ENCODE measurements around the gene EFEMP2. TPM values are rescaled to one million over a fixed set of nuclear protein-coding genes. Genes with fewer than 3 reads are reported as not detected.

EFEMP2 gene
- polyA plus RNA-seq, 1 donor (not counting 4 experiments of a cell fraction or from before 2014, with no cell fraction given), result 4.8 TPM

DNA sequence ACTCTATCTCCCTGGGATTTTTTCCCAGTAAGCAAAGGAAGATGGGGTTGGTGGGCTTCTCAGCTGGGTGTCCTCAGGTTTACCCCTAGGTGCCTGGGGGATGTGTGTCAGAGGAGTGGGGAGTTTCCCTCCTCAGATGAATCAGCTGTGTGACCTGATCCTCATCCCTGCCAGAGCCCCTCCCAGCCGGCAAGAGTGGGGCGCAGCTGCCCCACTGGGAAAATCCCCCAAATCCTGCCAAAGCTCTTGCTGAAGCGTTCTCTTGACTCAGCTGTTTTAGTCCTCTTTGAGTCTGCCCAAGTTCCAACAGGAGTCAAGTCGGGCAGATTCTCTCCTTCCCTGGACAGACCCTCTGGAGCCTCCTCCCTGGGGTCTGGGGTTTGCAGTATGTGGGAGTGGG, 40.2 kb upstream of the EFEMP2 start:
- DNase-seq (ENCODE audit: low read depth, low spot score) (no peak), FAIRE-seq (peak; percentile 9)
- Histone ChIP-seq H3K36me3 (ENCODE audit: control insufficient read depth in 2 of 2, extremely low read depth in 1 of 2, insufficient read depth in 2 of 2, low read length in 2 of 2) (no peaks in the 10 kb centered on the region), H3K4me2 (ENCODE audit: control insufficient read depth, extremely low read depth, insufficient read depth, low read depth, low read length) (peak overlapping the region; percentile 71), H3K79me2 (ENCODE audit: control insufficient read depth, insufficient read depth, low read length) (peaks cover 21% of the 10 kb centered on the region), H3K4me1 (ENCODE audit: control insufficient read depth, extremely low read depth, insufficient read depth, low read length) (peaks cover 69% of the 10 kb centered on the region), H3K27ac (ENCODE audit: control insufficient read depth, insufficient read depth, low read length) (peak overlapping the region; percentile 95), H3K9me3 (ENCODE audit: control insufficient read depth, low read depth, low read length) (no peaks in the 10 kb centered on the region), H2AFZ (ENCODE audit: control insufficient read depth, low read length) (no peak overlapping the region), H3K27me3 (ENCODE audit: control insufficient read depth, extremely low read depth, insufficient read depth, low read length) (no peaks in the 10 kb centered on the region), H3K4me3 (ENCODE audit: control insufficient read depth in 2 of 3, extremely low read depth in 1 of 3, insufficient read depth in 2 of 3, low read depth in 1 of 3, low read length in 3 of 3) (peak overlapping the region in 2 of 3 experiments; percentile 18 to 35), H3K9ac (ENCODE audit: control insufficient read depth, extremely low read depth, insufficient read depth, low read length) (peak overlapping the region; percentile 86), H3K9me1 (ENCODE audit: control insufficient read depth, extremely low read depth, insufficient read depth, low read length) (no peaks in the 10 kb centered on the region), H4K20me1 (ENCODE audit: control insufficient read depth, extremely low read depth, insufficient read depth, low read length) (no peaks in the 10 kb centered on the region)
- dilution Hi-C loops (cut with MboI; ENCODE audit: extremely low pct_ligation_motif_present, low sequenced_read_pairs), result no loop called here
- no peak for TF ChIP-seq EZH2 (IDR thresholded peaks at IDR 0.05; ENCODE audit: low read length)
- TF ChIP-seq, protein P1, sequence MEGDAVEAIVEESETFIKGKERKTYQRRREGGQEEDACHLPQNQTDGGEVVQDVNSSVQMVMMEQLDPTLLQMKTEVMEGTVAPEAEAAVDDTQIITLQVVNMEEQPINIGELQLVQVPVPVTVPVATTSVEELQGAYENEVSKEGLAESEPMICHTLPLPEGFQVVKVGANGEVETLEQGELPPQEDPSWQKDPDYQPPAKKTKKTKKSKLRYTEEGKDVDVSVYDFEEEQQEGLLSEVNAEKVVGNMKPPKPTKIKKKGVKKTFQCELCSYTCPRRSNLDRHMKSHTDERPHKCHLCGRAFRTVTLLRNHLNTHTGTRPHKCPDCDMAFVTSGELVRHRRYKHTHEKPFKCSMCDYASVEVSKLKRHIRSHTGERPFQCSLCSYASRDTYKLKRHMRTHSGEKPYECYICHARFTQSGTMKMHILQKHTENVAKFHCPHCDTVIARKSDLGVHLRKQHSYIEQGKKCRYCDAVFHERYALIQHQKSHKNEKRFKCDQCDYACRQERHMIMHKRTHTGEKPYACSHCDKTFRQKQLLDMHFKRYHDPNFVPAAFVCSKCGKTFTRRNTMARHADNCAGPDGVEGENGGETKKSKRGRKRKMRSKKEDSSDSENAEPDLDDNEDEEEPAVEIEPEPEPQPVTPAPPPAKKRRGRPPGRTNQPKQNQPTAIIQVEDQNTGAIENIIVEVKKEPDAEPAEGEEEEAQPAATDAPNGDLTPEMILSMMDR (optimal IDR thresholded peaks at IDR 0.05 in 1 of 3, IDR thresholded peaks at IDR 0.05 in 1 of 3, conservative IDR thresholded peaks at IDR 0.05 in 1 of 3; ENCODE audit: extremely low read depth in 1 of 3, insufficient read depth in 2 of 3, low read length in 3 of 3), result no peak

DNA sequence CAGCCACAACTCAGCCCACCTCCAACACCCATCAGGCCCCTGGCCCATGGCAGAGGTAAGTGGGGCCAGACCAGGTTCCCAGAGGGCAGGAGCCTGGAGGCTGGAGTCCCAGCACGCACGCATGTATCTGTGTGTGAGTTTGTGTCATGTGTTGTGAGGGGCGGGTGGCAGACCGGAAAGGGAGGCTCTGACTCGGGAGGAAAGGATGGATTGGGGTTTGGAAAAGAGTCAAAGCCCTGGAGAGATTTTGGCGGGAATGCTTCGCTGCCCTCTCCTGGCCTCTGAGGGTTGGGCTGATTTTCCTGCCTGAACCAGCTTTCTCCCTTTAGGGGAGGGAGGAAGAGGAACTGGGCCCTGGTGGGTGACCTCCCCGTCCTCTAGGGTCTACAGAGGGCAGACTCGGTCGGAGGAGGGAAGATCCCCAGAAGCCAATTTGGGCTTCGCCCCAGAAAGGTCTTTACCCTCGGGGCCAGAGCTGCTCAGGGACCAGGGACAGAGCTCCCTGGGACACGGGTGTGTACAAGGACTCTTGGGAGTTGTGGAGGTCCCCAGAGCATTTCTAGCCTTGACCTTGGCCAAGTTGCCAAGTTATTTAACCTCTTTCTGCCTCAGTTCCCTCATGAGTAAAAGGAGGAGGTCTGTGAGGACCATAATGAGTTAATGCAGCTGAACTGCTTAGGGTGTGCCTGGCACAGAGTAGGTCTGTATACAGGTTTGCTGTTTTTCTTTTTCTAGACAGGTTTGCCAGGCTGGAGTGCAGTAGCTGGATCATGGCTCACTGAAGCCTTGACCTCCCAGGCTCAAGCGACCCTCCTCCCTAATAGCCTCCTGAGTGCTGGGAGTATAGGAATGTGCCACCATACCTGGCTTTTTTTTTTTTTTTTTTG, 39.3 kb upstream of the EFEMP2 start:
- Histone ChIP-seq H3K4me1 (ENCODE audit: control insufficient read depth, extremely low read depth, insufficient read depth, low read length) (peaks cover 62% of the 10 kb centered on the region), H3K9me1 (ENCODE audit: control insufficient read depth, extremely low read depth, insufficient read depth, low read length) (no peaks in the 10 kb centered on the region), H3K27me3 (ENCODE audit: control insufficient read depth, extremely low read depth, insufficient read depth, low read length) (no peaks in the 10 kb centered on the region), H3K9me3 (ENCODE audit: control insufficient read depth, low read depth, low read length) (no peaks in the 10 kb centered on the region), H3K4me3 (ENCODE audit: control insufficient read depth in 2 of 3, extremely low read depth in 1 of 3, insufficient read depth in 2 of 3, low read depth in 1 of 3, low read length in 3 of 3) (peak overlapping the region in 2 of 3 experiments; percentile 22 to 48), H3K4me2 (ENCODE audit: control insufficient read depth, extremely low read depth, insufficient read depth, low read depth, low read length) (peak overlapping the region; percentile 71), H3K9ac (ENCODE audit: control insufficient read depth, extremely low read depth, insufficient read depth, low read length) (peak overlapping the region; percentile 86), H2AFZ (ENCODE audit: control insufficient read depth, low read length) (no peak overlapping the region), H3K79me2 (ENCODE audit: control insufficient read depth, insufficient read depth, low read length) (peaks cover 12% of the 10 kb centered on the region), H3K27ac (ENCODE audit: control insufficient read depth, insufficient read depth, low read length) (peak overlapping the region; percentile 95), H3K36me3 (ENCODE audit: control insufficient read depth in 2 of 2, extremely low read depth in 1 of 2, insufficient read depth in 2 of 2, low read length in 2 of 2) (no peaks in the 10 kb centered on the region), H4K20me1 (ENCODE audit: control insufficient read depth, extremely low read depth, insufficient read depth, low read length) (no peaks in the 10 kb centered on the region)
- no peak for DNase-seq (ENCODE audit: low read depth, low spot score)
- TF ChIP-seq, protein P1 (optimal IDR thresholded peaks at IDR 0.05 in 1 of 3, IDR thresholded peaks at IDR 0.05 in 1 of 3, conservative IDR thresholded peaks at IDR 0.05 in 1 of 3; ENCODE audit: extremely low read depth in 1 of 3, insufficient read depth in 2 of 3, low read length in 3 of 3), result peak in 2 of 3 experiments; percentile 24 to 35
- TF ChIP-seq EZH2 (IDR thresholded peaks at IDR 0.05; ENCODE audit: low read length), result no peak
- FAIRE-seq, result peak; percentile 34
- dilution Hi-C loops (cut with MboI; ENCODE audit: extremely low pct_ligation_motif_present, low sequenced_read_pairs), result no loop called here

All from keratinocyte (primary cell).